GM18951 (cell line): ENCODE data around the gene SLC30A9.

Experiments used
- POLR2A ChIP-seq: IDR thresholded peaks from 4 replicates; pipeline ENCODE4 v1.6.1; 2011; ENCODE audit warnings: mild to moderate bottlenecking; ENCODE audit not compliant: insufficient read length, insufficient read depth; ENCODE audit errors: extremely low read depth
- in situ Hi-C: fragments of 300-500 bp; cut with MboI; formaldehyde crosslinking; loops from one replicate; pipeline ENCODE4 v1.12.0; 2022; ENCODE audit warnings: low sequenced_read_pairs, mixed read lengths, inconsistent platforms; ENCODE audit not compliant: unreplicated experiment

Gene SLC30A9

DNA sequence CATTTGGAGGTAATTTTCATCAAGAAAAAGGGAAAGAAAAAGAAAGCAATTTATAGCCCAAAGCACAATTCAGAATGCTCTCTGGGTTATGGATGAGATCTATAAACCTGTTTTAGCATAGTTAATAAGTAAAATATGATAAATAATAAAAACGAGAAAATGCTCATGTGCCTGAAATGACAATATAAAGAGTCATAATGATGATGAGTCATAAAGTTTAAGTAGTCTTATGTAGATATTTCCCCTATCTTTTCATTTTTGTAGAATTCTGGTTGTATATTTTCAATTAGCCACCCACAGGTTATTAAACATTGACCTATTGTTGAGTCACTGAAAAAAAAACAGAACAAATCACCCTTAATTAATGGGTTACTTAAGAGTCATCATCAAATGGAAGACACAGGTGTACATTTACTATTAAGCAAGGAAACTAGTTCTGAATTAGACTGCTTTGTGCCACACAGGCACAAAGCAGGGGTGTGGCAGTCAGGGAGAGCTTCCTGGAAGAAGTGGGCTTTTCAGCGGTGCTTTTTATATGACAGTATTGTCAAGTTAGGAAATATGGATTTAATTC lies 132.8 kb downstream of the SLC30A9 start:
- in situ Hi-C loops, result no loop called here
- no peak for TF ChIP-seq POLR2A

DNA sequence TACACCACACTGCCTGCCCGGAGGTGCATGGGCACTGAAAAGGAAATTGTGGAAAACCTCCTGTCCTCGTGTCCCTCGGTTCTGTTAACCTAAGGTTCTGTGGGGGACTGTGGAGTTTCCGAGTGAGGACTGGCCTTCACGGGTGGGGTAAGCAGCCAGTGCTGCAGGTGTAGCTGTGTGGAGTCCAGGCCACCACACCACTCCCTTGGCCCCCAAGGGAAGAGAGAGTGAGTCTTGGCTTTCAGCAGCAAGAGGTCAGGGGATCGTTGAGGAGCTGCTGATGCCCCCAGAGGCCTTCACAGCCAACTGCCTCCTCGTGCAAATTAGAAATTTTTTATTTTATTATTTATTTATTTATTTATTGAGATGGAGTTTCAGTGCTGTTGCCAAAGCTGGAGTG lies 141.8 kb downstream of the SLC30A9 start:
- no peak for TF ChIP-seq POLR2A
- in situ Hi-C loops, result no loop called here

DNA sequence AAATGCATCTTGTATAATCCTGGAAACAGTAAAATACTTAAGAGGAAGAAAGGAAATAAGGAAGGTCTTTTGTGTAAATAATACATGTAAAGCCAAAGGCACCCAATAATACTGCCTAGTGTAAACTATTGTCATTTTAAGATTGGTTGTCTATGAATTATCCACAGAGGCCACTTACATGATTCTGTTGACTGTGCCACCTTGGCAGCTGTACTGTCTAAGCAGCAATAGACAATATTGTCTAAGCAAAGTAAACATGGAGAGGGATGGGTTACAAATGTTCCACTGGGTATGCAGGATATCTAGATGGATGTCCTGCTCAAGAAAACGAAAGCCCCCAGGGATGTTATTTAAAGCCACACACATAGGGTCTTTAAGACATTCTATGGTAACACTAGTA lies 142.7 kb downstream of the SLC30A9 start:
- no peak for TF ChIP-seq POLR2A
- in situ Hi-C loops, result no loop called here

DNA sequence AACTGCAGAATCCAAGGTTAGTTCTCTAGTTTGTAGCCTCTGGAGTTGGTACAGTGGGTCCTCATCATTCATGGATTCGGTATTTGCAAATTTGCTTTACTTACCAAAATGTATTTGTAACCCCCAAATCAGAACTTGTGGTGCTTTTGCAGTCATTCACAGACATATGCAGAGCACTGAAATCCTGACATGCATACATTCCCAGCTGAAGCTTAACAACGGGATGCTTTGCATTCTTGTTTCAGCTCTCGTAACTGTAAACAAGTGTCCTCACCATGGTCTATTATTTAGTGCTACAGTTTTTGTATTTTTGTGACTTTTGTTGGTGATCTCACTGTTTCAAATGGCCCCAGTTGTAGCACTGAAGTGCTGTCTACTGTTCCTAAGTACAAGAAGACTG lies 146.0 kb downstream of the SLC30A9 start:
- TF ChIP-seq POLR2A, result no peak
- in situ Hi-C loops, result no loop called here
